HFF-Myc (cell line): ENCODE data around the gene LRRIQ3.

Source experiments
- DNase-seq: peaks from one replicate; pipeline ENCODE4 v3.0.0-alpha.2; 2011; ENCODE audit warnings: low read depth; ENCODE audit errors: extremely low read depth
- H3K4me3 ChIP-seq: replicated peaks from 2 replicates; pipeline ENCODE4 v1.5.1; 2011; ENCODE audit warnings: low read depth, mild to moderate bottlenecking, control low read depth, low read length
- CTCF ChIP-seq: IDR thresholded peaks from 2 replicates; pipeline ENCODE4 v1.5.1; 2012; ENCODE audit warnings: mild to moderate bottlenecking, low read depth, low read length, control low read depth; ENCODE audit errors: missing control alignments

LRRIQ3 gene

GRCh38 chr1:74053407-74053806, 144.6 kb downstream of the LRRIQ3 start:
- H3K4me3 ChIP-seq: no peak overlapping the region
- DNase-seq: no peak
- no peak for TF ChIP-seq CTCF

- DNase-seq: no peak
- TF ChIP-seq CTCF: no peak
These were observed 147.6 kb downstream of the LRRIQ3 start for GRCh38 chr1:74050386-74050785.

GRCh38 chr1:74038042-74038441, 159.9 kb downstream of the LRRIQ3 start:
- no peak for DNase-seq
- H3K4me3 ChIP-seq: no peak overlapping the region
- no peak for TF ChIP-seq CTCF

More at GRCh38 chr1:74050386-74050785, 147.6 kb downstream of the LRRIQ3 start:
- H3K4me3 ChIP-seq: no peak overlapping the region

- DNase-seq: no peak
- no peak for TF ChIP-seq CTCF
- H3K4me3 ChIP-seq: no peak overlapping the region
These were observed 185.4 kb downstream of the LRRIQ3 start for GRCh38 chr1:74012583-74012982.

- no peak for DNase-seq
- TF ChIP-seq CTCF: no peak
- no peak overlapping the region for H3K4me3 ChIP-seq
These were observed 186.2 kb downstream of the LRRIQ3 start for GRCh38 chr1:74011736-74012135.

GRCh38 chr1:74010206-74010605, 187.8 kb downstream of the LRRIQ3 start:
- no peak for DNase-seq
- TF ChIP-seq CTCF: no peak
- H3K4me3 ChIP-seq: no peak overlapping the region

GRCh38 chr1:74005533-74005932, 192.4 kb downstream of the LRRIQ3 start:
- no peak for TF ChIP-seq CTCF
- no peak for DNase-seq
- no peak overlapping the region for H3K4me3 ChIP-seq
